GM19463 (cell line): ENCODE data around the gene ORM2.
"Not testable (repeated sequence)": the region's sequence is repeated elsewhere in the genome, so short reads cannot be mapped to it uniquely, and the experiment has no call there.

Source experiments
- ATAC-seq: cut with Tn5 transposase; IDR thresholded peaks from one replicate; pipeline ENCODE4 v1.9.1; 2021; ENCODE audit warnings: mild to moderate bottlenecking, moderate library complexity; ENCODE audit not compliant: unreplicated experiment

The ORM2 gene

DNA sequence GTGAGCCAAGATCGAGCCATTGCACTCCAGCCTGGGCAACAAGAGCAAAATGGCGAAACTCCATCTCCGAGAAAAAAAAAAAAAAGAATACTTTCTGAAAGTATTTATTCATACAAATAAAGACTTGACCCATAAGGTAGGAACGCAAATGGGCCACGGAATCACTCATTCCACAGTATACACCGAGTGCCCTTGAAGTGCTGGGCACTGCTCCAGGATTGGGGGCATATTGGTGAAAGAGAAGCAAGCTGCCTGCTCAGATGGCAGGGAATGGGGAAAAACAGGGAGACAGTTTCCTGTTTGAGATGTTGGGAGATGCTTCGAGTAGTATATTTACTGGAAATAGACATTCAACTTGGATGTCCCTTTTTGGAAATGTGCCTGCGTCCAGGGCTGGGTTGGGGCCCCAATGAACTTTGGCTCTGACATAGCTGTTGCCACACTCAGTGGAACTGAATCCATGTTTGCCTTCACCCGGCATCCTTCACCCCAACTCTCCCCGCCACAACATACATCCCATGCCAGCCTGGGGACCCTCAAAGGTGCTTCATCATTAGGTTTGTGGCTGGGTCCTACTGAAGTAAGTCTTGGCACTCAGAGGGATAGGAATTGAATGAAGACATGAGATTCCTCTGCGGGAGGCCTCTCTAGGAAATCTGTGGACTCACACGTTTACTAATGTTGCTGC lies 588 bp upstream of the ORM2 start:
- not testable (repeated sequence) for ATAC-seq

- ATAC-seq = no peak
Measured at GRCh38 chr9:114330636-114331035, 967 bp downstream of the ORM2 start.

DNA sequence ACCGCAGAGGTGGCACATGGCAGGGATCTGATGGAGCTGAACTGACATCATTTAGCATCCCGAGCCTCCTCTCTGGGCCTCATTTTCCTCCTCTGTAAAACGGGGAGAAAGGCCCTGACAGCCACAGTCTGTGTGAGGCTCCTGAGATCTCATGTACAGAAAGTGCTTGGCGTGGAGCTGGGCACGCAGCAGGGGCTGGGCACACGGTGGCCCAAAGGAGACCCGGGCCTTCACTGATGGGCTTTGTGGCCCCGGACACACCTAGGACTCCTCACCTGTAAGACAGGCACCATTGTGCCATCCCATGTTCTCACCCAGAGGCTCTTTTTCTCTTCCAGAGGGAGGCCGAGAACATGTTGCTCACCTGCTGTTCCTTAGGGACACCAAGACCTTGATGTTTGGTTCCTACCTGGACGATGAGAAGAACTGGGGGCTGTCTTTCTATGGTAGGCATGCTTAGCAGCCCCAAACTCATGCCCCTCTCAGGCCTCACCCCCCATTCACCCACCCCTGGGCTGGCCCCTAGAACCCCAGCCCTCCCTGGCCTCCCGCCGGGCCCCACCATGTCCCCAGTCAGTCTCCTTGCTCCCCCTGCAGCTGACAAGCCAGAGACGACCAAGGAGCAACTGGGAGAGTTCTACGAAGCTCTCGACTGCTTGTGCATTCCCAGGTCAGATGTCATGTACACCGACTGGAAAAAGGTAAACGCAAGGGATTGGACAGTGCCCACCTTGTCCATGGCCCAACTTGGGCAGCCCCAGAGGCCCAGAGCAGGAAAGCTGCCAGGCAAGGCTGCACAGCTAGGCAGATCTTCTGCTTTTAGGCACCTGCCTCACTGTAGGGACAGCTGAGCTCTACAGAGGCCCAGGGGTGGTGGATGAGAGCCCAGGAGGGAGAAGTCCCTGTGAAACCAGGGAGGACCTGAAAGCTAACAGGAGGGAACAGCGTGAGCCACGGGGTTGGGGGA lies 1.8 kb downstream of the ORM2 start:
- not testable (repeated sequence) for ATAC-seq

- ATAC-seq = not testable (repeated sequence)
Measured at GRCh38 chr9:114332474-114333040, 2.9 kb downstream of the ORM2 start.

DNA sequence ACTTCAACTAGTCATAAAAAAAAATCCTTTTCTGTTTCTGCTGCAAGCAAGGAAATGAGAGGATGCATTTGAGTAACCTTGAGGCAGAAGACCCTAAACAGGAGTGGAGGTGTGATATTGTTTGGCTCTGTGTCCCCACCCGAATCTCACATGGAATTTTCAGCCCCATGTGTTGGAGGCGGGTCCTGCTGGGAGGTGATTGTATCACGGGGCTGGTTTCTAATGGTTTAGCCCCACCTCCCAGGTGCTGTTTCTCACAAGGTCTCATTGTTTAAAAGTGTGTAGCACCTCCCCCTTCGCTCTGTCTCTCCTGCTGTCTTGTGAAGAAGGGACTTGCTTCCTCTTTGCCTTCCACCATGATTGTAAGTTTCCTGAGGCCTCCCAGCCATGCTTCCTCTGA lies 4.0 kb downstream of the ORM2 start:
- ATAC-seq = not testable (repeated sequence)

DNA sequence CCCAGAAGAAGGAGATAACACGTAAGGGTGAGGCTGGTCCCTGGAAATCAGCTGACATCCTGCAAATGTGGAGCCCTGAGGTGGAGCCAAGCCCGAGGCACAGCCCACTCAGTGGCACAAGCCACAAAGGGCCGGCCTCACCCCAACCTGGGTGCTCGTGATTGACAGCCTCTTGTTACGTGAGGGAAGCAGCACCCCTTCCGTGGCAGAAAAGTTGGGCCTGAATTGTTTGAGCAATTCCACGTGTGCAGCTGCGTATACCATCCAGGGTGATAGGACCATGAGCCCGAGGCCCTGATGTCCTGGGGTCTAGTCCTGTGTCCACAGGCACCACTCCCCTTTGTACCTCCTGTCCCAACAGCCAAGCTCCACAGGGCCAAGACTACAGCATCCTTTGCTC lies 4.8 kb downstream of the ORM2 start:
- no peak for ATAC-seq

DNA sequence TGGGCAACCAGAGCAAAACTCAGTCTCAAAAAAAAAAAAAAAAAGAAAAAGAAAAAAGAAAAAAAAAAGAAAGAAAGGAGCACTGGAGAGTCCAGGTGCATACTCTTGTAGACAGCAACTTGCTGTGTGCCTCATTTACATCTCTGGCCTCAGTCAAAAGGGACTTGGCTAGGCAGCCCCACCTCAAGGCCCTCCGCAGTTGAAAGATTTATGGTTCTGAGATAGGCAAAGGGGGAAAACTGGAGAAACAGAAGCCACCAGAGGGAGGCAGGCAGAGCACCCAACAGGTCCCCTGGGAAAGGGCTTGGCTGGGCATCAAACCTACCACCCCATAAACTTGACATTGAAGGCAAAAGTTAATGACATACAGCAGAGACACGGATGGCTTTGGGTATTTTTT lies 6.1 kb downstream of the ORM2 start:
- no peak for ATAC-seq

DNA sequence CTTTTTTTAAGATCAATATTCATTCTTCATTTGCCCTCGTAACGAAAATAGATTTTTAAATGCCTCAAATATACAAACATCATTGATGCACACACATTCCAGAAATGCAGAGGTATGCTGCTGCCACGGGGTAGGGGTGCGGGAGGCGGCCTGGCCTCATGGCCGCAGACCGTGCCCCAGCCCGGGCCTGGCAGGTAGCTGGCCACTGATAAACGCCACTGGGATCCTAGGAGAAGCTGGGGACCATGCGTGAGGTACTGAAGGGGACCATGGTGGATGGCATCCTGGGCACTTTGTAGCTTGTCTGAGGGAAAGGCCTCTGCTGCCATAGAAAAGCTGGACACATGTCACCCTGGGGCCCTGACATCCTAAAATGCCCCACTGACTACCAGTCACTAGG lies 6.5 kb downstream of the ORM2 start:
- ATAC-seq = no peak

- ATAC-seq = no peak
Measured at GRCh38 chr9:114336699-114337395, 7.2 kb downstream of the ORM2 start.

DNA sequence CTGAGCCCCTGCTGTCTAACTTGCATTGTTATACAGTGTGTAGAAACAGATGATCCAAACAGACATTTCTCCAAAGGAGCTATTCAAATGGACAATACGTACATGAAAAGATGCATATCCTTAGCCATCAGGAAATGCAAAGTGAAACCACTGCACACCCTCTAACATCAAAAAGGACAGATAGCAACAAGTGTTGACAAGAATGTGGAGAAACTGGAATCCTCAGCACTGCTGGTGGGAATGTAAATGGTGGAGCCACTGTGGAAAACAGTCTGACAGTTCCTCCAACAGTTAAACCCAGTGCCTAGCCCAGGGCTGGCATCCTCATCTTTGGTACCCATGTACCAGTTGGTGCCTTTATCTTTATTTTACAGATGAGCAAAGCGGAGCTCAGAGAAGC lies 8.5 kb downstream of the ORM2 start:
- ATAC-seq = no peak

GRCh38 chr9:114339130-114339908 lies 9.7 kb downstream of the ORM2 start:
- peak; percentile 77 for ATAC-seq

DNA sequence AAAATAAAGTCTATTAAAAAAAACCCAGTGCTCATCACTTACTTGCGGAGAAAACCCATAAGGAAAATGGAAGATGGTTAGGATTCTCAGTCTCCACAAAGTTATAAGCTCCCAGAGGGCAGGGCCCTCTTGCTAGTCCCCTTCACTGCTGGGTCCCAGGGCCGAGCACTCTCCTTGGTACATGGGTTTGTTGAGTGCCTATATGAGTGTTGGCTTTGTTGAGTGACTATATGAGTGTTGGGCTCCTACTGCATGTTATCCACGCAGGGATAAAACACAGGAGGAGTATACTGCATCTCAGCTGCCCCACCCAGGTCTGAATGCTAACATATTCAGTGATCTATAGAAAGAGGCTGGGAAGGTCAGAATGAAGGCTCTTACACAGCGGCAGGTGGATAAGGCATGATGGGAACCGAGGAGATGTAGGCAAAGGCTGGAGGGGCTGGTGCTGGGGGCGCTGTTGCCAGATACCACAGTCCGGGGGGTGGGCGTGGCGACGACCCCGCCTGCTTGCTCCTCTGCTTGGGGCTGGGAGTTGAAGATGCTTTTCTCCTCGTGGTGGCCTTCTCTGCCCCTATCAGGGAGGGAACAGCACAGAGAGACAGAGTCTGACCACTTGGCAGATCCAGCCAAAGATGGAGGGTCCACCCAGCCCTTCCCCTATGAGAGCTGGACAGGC lies 11.6 kb downstream of the ORM2 start:
- no peak for ATAC-seq

- ATAC-seq = no peak
Measured at GRCh38 chr9:114341991-114342390, 12.3 kb downstream of the ORM2 start.

- no peak for ATAC-seq
Measured at GRCh38 chr9:114342755-114343440, 13.2 kb downstream of the ORM2 start.

GRCh38 chr9:114343471-114344187 lies 14.0 kb downstream of the ORM2 start:
- ATAC-seq = no peak

DNA sequence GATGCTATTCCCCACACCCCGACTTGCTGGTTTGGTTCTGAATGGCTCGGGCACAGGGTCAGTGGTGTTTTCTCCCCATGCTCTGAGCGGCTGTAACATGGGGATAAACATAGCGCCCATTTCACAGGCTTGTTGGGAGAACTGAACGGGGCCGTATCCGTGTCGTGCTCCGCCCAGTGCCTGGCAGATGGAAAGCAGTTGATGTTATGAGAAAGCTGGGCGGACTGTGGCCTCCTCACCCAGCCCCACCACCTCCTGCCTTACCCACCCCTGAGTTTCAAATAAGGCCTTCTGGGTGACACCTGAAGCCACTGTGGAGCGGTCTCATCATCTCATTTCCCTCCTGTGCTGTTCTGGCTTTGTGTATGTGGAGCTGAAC lies 14.5 kb downstream of the ORM2 start:
- ATAC-seq = no peak

DNA sequence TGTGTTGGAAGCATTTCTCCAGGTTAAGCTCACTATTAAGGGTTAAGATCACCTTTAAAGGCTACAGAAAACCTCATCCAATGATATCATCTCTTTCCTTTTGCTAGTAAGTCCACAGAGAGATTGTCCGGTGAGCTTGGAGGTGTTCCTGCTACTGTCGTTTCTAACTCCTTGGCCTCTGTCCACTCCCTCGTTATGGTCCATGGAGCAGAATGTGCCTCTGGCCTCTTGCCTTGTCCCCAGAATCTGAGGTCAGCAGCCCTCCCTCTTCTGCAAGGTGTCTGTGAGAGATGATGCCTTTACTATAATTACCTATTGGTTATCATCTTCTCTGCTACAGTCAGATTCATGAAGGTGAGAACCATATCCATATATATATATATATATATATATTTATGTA lies 15.0 kb downstream of the ORM2 start:
- no peak for ATAC-seq

- ATAC-seq = no peak
Measured at GRCh38 chr9:114345493-114346065, 15.9 kb downstream of the ORM2 start.
